Amniotic epithelial cell (primary cell): Measurements from ENCODE around the gene FCRL4.

Experiments
- DNase-seq: peaks from one replicate; pipeline ENCODE4 v3.0.0-alpha.2; 2010; ENCODE audit warnings: low read depth

The FCRL4 gene

DNA sequence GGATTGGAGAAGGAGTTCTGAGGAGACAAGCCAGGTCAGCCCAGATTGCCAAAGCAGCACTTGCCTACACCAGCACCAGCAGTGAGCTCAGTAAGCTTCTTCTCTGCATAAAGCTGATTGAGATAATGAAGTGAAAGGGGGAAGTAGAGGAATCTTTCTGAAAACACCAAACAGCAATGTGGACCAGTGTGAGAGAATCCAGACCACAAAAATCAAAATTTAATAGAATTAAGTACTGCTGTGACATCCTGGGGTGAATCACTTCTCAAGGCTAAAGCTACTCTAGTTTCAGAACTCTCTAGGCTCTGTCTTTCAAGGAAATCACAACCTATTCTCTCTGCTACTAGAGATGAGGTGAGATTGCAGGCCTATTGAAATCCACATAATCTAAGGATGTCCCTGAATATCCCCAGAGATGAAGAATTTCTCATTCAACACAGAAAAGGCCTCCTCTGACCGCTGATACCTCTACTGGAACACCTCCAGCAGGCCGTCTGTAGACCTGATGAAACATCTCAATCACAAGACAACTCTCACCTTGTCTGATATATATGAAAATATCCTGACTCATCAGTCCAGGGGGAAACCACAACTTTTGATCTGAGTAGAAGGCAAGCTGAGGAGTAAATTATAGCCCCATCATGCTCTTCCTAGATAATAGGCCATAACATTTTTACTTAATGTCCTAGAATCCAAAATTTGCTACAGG is at the start of gene FCRL4:
FCRL4 (minus strand) TSS at position 127 of the 709 bp plus-strand sequence. CDS start 141 bp downstream, outside the sequence.
- DNase-seq = no peak

GRCh38 chr1:157646144-157646543 is 48.3 kb upstream of the FCRL4 start:
- DNase-seq = no peak

- DNase-seq = no peak
These were observed 43.3 kb upstream of the FCRL4 start for GRCh38 chr1:157641177-157641576.

DNA sequence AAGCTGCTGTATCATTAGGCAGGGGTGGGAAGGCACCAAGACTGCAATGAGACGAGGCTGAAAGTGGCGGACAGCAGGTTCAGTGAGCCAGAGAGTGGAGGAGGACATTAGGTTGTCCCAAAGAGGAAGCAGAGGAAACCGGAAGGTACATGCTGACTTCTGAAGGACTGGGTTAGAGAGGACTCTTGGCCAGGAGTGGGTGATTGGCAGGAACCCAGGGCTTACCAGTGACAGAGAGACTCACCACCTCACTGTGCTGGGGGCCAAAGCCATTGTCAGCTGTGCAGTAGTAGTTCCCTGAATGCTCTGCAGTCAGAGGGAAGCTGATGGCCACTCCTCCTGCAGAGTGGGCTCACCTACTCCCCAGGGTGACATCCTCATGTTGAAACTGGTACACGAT is 41.9 kb upstream of the FCRL4 start:
- DNase-seq = no peak

- DNase-seq = no peak
These were observed 30.9 kb upstream of the FCRL4 start for GRCh38 chr1:157628773-157629172.

DNA sequence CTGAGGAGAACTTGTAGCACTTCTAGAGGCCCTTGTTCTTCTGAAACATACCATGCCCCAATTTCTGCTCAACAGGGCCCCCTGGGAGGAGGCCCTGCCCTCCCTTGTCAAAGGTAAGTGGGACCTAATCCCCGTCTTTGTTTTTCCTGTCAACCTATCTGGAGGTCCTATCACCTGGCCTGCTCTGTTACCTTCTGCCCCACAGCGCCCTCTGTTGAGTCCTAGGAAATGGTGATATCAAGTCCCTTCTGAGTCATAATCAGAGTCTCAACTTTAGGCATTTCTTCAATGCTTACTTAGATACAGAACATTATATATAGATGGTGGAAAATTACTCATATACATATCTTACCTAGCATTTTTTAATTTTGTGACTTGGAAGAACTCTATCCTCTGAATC is 28.2 kb upstream of the FCRL4 start:
- no peak for DNase-seq

GRCh38 chr1:157624471-157624870 is 26.6 kb upstream of the FCRL4 start:
- DNase-seq = no peak

- no peak for DNase-seq
These were observed 24.6 kb upstream of the FCRL4 start for GRCh38 chr1:157622471-157622870.

GRCh38 chr1:157618190-157618589 is 20.3 kb upstream of the FCRL4 start:
- no peak for DNase-seq

- DNase-seq = no peak
These were observed 2.4 kb upstream of the FCRL4 start for GRCh38 chr1:157600236-157600635.

GRCh38 chr1:157596384-157596783 is 1.5 kb downstream of the FCRL4 start:
- no peak for DNase-seq

DNA sequence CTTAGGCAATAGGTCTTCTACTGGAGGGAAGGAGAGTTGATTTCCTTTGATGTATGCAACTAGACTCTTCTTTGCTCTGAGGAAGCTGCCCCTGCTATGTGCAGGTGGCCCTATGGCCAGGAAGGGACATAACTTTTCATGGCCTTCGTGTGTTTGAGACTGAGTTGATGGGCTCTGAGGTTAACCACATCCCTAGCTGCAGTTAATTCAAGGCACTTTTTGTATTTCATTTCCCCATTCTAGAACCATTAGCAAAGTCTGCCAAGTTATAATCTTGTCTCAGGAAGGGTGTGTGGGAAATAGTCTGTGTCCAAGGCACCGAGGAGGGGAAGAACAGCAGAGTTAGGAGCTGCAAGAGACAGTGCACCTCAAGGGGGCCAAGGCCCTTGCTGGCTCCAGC is 2.5 kb downstream of the FCRL4 start:
- no peak for DNase-seq

DNA sequence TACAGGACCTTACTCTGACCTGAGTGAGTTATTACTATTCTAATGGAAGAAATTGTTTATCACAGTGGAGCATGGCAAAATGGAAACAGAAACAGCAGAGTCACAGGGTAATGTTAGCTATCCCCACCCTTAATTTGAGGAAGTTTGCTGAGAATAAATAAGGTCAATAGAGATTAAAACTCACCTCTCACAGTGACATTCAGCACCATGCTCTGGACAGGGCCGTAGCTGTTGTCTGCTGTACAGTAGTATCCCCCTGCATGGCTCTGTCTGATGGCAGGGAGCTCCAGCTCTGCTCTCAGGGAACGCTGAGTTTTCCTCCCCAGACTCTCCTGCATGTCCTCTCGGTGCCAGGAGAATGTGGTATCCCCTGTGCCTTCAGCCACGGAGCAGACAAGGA is 11.9 kb downstream of the FCRL4 start:
- no peak for DNase-seq

- no peak for DNase-seq
These were observed 13.4 kb downstream of the FCRL4 start for GRCh38 chr1:157584503-157584902.

- no peak for DNase-seq
These were observed 17.1 kb downstream of the FCRL4 start for GRCh38 chr1:157580828-157581210.

DNA sequence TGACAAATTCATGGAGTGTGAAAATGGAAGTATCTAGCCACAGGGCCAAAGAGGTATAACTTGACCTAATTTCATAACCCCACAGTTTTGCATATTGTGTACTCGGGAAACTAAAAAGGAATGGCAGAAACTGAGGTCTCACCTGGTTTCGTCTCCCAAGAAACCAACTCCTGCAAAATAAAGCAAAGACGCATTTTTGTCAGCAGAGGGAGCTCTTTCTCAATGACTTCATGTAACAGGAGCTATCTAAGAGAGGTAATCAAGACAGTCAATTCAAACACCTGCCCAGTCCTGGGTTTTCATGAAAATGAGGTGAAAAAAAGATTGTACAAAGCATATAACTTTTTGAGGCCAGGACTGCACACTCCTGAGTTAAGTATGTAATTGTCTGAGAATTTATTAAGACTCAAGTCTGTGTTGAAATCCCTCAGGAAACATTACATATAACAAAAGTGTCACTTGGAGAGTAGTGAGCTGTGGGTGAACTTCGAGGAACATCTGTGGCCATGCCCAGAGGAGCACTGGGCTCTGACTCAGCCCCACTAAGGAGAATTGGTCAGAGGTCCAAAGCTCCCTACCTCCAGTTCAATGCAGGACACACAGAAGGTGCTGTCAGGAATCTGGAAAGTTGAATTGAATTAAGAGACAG is 17.6 kb downstream of the FCRL4 start:
- DNase-seq = peak; percentile 52

GRCh38 chr1:157577420-157577819 is 20.5 kb downstream of the FCRL4 start:
- DNase-seq = no peak

- DNase-seq = no peak
These were observed 22.1 kb downstream of the FCRL4 start for GRCh38 chr1:157575744-157576143.

- no peak for DNase-seq
These were observed 23.0 kb downstream of the FCRL4 start for GRCh38 chr1:157574836-157575235.

GRCh38 chr1:157566484-157567300 is 31.2 kb downstream of the FCRL4 start:
- no peak for DNase-seq

GRCh38 chr1:157562515-157562914 is 35.4 kb downstream of the FCRL4 start:
- no peak for DNase-seq

DNA sequence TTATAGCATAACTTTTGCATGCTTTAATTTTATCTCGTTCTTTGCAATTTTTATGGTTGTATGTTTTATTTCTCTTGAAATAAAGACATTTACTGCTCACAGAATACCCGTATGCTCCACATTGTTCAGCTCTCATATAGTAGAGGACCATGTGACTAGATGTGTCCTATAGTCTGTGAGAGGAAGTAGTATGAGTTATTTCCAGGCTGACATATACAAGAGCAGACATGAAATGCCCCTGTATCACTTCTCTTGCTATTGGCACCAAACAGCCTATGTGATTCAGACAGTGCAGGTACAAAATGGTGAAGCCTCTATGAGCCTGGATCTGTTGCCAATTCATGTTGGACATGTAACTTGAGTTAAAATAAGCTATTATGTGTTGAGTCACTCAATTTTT is 39.8 kb downstream of the FCRL4 start:
- DNase-seq = no peak
